HG03066 (cell line): ENCODE results near the gene WNT3.

Source experiments
- ATAC-seq: cut with Tn5 transposase; IDR thresholded peaks from one replicate; pipeline ENCODE4 v1.9.1; 2021; ENCODE audit warnings: low read depth; ENCODE audit not compliant: unreplicated experiment

Gene WNT3

DNA sequence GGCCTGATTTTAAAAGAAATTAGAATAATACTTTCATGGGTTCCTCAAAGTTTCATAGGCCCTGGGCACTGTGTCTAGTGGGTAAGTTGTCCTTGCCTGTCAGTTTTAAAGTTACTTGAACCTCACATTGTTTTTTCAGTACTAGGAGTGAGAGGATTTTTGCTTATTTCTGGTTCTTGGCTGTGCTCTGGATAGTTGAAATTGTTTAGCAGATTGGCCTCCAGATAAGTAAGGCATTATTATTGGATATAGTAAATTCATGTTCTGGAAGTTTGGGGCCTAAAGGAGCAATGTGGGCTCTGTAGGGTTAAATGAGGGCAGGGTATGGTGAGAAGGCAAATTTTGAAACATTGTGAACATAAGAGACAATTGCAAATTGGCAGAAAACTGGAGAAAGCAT, 78.5 kb downstream of the WNT3 start:
- ATAC-seq, result no peak

DNA sequence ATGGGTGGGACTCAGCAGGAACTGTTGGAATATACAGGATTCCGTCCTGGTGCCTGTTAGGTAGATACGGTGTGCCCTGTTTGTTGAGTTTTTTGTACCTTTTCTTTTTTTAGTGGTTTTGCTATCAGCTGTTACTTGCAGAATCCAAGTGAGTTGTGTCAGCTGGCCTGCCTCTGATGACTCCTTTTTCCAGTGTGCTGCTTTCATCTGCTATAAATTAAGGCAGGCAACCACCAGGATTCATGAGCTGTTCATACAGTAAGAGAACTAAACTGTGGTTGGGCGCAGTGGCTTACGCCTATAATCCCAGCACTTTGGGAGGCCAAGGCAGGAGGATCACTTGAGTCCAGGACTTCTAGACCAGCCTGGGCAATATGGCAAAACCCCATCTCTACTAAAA, 79.9 kb downstream of the WNT3 start:
- no peak for ATAC-seq

DNA sequence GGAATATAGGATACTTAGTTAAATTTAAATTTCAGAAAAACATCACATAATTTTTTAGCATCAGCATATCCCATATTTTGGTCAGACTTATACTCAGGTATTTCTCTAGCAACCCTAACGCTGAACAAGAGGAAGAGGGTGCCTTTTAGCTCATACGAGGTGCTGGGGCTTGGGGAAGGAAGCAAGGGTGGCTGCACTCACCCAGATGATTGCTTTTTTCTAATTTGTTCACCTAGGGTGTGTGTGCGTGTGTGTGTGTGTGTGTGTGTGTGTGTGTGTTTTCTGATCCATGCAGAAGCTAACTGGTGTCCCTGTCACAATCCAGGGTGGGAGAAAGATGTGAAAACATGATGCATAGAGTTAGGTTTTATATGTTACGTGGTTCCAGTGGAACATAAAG, 81.2 kb downstream of the WNT3 start:
- ATAC-seq, result no peak

DNA sequence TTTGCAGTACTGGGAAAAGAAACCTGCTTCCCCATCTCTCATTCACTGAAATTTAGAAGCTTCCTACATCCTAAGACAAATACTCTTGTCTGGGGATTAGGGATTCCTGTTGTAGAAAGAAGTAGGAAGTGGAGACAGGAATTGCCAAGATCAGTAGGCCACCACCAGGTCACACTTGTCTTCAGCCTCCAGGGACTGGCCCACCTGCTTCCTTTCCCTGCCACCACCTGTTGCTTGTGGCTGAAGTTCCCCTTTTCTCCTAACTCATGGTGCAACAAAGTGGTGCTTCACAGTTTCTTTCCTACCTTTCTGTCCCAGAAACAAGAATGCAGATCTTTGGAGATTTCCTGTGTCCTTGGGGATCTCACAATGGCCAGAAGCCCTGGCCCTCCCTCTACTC, 82.4 kb downstream of the WNT3 start:
- ATAC-seq, result no peak

DNA sequence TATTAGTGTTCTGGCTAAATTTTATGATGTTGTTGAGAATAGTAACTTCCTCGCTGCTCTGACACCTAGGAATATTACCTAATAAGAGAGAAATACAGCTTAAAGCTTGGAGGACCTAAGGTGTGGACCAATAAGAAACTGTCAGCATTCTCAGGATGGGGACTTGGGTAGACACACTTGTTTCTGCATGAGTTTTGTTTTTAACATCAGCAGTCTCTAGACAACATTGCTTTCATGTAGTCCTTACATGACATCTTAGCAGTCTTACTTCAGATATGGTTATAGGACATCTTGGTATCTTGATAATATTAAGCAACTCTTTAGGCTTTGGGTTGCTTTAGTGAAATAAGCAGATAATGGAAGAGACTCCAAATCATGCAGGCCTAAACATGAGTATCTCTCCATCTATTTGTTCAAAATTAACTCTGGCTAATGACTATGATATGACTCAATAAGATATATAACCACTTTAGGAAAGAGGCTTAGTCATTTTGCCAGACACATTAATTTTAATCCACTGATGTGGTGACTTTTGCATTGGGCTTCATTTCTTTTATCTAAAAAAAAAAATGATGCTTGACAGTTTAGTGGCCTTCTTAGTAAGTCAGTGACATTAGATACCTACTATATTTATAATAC, 84.5 kb downstream of the WNT3 start:
- ATAC-seq, result no peak

DNA sequence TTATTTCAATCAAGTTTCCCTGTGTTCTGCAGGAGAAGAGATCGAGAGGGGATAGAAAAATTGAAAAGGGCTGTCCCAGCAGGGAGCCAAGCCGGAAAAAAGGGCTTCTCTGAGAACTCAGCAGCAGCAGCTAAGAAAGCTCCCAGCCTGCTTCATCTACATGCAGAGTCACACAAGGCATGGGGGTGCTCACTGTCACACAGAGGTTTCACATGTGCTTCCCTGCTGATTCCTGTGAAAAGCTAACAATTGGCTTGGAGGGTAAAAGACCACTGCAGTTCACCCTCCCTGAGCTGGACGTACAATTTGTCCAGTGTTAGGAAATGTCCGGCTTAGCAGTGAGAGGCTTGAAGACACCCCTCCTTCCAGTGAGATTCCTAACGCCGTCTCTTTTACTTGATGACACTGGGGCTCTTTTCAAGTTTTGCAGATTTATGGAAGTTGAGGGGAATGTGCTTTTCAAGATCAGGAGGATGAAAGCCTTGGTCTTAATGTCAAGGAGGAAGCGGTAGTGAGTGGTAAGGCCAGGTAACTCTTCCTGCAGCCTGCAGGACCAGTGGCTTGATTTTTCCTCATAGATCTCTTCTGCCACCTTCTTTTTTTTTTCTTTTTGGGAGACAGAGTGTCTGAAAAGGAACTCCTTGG, 85.6 kb downstream of the WNT3 start:
- ATAC-seq, result no peak

DNA sequence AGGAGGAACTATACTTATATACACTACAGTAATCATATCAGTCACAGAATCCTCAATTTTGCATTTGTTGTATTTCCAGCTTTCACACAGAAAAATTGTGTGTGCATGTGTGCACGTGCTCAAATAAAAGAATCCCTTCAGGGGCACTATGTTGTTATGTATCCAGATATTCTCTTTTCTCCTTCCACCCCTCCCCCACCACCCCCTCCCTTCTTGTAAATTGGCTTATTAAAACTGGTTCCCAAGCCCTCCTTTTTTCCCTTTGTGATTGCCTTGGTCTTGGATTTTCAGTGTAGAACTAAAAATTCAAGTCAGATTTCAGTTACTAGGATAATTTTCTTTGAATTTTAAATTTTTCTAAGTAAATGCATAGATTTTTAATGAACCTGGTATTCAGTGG, 86.3 kb downstream of the WNT3 start:
- no peak for ATAC-seq

DNA sequence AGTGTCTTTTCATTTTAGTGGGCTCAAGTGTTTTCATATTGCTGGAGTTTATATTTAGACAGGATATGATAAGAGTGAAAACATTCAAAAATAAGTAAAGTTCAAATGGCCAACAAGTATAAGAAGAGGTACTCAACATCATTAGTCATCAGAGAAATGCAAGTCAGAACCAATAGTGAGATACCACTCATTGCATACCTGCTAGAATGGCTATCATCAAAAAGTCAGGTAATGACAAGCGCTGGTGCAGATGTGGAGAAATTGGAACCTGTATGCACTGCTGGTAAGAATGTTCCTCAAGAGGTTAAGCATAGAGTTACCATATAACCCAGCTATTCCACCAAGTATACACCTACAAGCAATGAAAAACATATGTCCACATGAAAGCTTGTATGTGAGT, 87.8 kb downstream of the WNT3 start:
- no peak for ATAC-seq

DNA sequence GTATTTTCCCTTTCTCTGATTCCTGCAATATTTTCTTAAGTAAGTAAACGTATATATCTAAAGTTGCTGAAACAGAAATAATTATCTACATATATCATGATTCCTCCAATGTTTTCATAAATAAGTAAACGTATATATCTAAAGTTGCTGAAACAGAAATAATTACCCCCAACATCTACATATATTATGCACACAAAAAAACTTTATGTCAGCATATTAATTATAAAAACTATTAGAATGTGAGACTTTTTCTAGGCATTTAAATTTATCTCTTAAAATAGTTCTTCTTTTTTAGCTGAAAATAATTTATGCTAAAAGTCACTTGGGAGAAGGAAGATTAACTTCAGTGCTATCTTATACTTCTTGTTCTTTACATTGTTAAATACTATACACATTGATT, 88.5 kb downstream of the WNT3 start:
- no peak for ATAC-seq

DNA sequence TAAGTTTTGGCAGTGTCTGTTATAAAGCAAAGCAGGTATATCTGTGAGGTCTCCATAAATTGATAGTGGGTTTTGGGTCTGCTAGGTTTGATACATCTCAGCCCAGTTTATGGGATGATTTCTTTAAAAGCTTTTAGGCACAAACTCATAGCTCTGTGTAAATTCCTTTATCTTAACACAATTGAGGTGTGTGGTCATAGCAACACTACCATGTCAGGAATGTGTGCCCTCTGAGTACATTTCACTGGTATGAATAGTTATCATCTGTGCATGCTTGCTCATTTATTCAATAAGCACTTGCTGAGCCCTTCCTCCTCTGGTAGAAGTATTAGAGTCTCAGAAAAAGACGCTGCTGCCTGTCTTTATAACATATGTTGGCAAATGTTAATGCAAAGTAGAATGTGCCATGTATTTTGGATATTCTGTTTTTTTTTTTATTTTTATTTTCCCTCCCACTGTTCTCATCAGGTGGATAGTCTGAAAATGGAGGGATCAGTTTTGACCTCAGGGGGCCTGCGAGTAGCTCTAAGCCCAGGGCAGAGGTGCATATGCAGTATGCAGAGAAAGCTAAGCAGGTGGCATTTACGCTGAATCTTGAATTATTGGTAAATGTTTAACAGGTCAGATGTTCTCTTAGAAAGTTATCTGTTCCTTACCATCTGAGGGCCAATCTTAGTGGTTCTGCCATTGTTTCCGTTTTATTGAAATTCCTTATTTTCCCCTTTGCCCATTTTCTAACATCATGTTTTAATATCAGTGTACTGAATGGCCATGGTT, 90.7 kb downstream of the WNT3 start:
- ATAC-seq, result no peak

DNA sequence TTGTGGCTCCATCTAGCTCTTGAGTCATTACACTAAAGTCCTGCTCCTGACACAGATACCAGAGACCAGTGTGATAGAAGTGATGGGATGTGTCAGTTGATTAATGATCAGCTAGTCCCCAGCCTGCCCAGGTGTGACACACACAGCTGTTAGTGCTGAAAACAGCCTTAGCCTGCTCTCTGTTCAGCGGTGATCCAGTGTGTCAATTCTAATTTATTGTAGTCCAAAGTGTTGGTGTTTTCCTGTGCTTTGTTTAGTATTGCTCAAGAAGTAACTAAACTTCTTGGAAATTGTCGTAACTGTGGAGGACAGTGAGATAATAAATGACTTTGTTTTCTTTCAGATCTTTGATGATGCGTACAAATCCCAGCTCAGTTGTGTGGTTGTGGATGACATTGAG, 92.3 kb downstream of the WNT3 start:
- no peak for ATAC-seq

DNA sequence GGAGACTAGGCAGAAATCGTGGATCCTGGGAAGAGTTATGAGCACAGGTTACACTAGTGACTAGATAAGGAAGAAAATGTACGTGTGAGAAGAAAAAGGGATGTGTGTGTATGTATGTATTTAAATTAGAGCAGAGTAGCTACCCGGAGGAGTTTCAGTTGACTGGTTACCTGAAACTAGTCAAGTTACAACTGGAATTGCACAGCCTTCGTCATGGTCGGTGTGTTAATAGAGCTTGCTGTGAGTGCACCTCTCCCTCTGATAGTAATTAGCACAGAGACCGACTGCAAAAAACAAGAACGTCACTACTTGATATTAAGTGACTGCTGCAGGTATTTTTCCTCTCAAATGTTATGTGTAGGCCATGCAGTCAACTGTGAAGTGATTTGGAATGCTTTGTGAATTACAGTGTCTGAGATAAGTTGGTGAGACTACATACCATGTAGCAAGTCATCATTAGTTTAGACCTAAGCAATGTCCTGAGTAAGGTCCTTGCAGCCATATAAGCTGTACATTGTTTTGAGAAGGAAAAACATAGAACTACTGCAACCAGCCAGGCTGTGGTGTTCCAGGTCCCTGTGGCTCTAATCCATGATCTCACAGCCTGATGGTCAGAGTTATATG, 95.7 kb downstream of the WNT3 start:
- no peak for ATAC-seq

DNA sequence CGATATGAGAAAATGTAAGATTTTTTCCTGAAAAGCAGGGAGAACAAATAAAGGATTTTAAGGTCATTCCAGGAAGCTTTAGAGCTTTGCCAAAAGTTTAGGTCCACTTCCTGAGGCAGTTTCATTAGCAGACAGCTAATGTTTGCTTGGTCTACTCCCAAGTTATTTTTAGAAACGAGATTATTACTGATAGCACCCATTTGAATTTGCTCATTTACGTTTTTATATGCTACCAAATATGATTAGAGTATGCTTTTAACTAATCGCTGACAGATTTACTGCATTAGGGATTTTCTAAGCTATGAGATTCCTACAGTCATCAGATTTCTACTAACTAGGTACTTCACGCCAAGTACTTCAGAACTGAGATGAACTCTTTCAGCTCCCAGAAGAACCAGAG, 98.1 kb downstream of the WNT3 start:
- no peak for ATAC-seq

DNA sequence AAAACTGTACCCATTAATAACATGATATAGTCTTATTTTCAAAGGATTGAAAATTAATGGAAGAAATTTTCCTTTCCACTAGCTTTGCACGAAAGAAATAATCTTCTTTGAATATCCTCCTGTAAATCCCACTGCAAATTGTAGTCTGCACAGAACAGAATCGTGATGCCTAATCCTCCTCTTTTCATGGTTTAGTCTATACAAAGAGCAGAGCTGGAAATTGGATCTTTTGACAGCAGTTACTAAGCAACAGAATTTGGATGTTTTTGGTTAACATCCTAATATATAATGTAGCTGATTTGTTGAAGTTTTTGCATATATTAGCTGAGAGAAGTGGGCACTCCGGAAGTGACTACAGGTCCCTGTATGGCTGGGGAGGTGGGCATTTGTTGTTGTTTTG, 98.6 kb downstream of the WNT3 start:
- no peak for ATAC-seq

DNA sequence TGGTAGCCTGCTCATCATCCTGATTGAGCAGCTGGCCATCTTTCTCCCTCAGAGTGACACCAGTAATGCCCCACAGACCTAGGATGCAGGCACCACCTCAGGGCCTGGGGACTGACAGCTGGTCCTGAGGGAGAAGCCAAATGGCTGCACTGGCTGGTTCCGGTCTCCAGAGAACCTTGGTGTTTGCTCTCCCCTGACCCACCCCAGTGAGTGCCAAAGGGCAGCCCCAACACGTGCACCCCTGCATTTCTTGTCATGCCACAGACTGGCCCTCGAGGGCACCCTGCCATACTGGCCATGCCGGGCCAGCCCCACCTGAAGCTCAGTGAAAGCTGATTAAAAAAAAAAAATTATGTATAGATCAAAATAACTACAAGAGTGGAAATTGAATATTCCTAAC, 100.5 kb downstream of the WNT3 start:
- no peak for ATAC-seq
